ENCODE results near the gene DLG5.

Gene DLG5

GRCh38 chr10:77873536-77874380 lies 52.8 kb downstream of the DLG5 start:
- no peak for TF ChIP-seq CTCF (IDR thresholded peaks at IDR 0.05; ENCODE audit: low read depth, low read length)
- H3K4me3 ChIP-seq (ENCODE audit: low read depth, low read length) = no peak overlapping the region

- H3K4me3 ChIP-seq (ENCODE audit: low read depth, low read length) = no peak overlapping the region
- TF ChIP-seq CTCF (IDR thresholded peaks at IDR 0.05; ENCODE audit: low read depth, low read length) = no peak
Observed at GRCh38 chr10:77872947-77873535, 53.5 kb downstream of the DLG5 start.

- no peak for TF ChIP-seq CTCF (IDR thresholded peaks at IDR 0.05; ENCODE audit: low read depth, low read length)
- no peak overlapping the region for H3K4me3 ChIP-seq (ENCODE audit: low read depth, low read length)
Observed at GRCh38 chr10:77872151-77872946, 54.2 kb downstream of the DLG5 start.

GRCh38 chr10:77869626-77870420 lies 56.7 kb downstream of the DLG5 start:
- no peak for TF ChIP-seq CTCF (IDR thresholded peaks at IDR 0.05; ENCODE audit: low read depth, low read length)
- H3K4me3 ChIP-seq (ENCODE audit: low read depth, low read length) = no peak overlapping the region

GRCh38 chr10:77868523-77868922 lies 58.0 kb downstream of the DLG5 start:
- H3K4me3 ChIP-seq (ENCODE audit: low read depth, low read length) = no peak overlapping the region
- TF ChIP-seq CTCF (IDR thresholded peaks at IDR 0.05; ENCODE audit: low read depth, low read length) = no peak

GRCh38 chr10:77867124-77867719 lies 59.3 kb downstream of the DLG5 start:
- TF ChIP-seq CTCF (IDR thresholded peaks at IDR 0.05; ENCODE audit: low read depth, low read length) = no peak

More at GRCh38 chr10:77867124-77867719, 59.3 kb downstream of the DLG5 start:
- H3K4me3 ChIP-seq (ENCODE audit: low read depth, low read length) = no peak overlapping the region
